Muscle layer of duodenum (tissue), 2 donors: Measurements from ENCODE around the gene ECM1.

Source experiments
- H3K27ac ChIP-seq: one replicate; pipeline ENCODE4 v1.7.0; 2013; ENCODE audit warnings: mild to moderate bottlenecking, low read length
- H3K27me3 ChIP-seq: one replicate; pipeline ENCODE4 v1.7.0; 2013; ENCODE audit warnings: low read depth, mild to moderate bottlenecking, control low read depth, low read length
- H3K36me3 ChIP-seq, 2 donors: one replicate each; pipeline ENCODE4 v1.7.0; 2013; ENCODE audit warnings: low read length in 2 of 2, control low read depth in 1 of 2, mild to moderate bottlenecking in 1 of 2; ENCODE audit not compliant: insufficient read depth in 2 of 2, control insufficient read depth in 1 of 2
- H3K4me1 ChIP-seq, 2 donors: one replicate each; pipeline ENCODE4 v1.7.0; 2013; ENCODE audit warnings: low read length in 2 of 2, mild to moderate bottlenecking in 2 of 2, control low read depth in 1 of 2, moderate library complexity in 1 of 2; ENCODE audit not compliant: insufficient read depth in 2 of 2, control insufficient read depth in 1 of 2
- H3K4me3 ChIP-seq, 2 donors: one replicate each; pipeline ENCODE4 v1.7.0; 2013; ENCODE audit warnings: low read length in 2 of 2, low read depth in 1 of 2, mild to moderate bottlenecking in 1 of 2
- H3K9me3 ChIP-seq, 2 donors: one replicate each; pipeline ENCODE4 v1.7.0; 2013; ENCODE audit warnings: low read length in 2 of 2, control low read depth in 1 of 2, mild to moderate bottlenecking in 1 of 2; ENCODE audit not compliant: control insufficient read depth in 1 of 2
- donor health status: healthy.

Gene ECM1

DNA sequence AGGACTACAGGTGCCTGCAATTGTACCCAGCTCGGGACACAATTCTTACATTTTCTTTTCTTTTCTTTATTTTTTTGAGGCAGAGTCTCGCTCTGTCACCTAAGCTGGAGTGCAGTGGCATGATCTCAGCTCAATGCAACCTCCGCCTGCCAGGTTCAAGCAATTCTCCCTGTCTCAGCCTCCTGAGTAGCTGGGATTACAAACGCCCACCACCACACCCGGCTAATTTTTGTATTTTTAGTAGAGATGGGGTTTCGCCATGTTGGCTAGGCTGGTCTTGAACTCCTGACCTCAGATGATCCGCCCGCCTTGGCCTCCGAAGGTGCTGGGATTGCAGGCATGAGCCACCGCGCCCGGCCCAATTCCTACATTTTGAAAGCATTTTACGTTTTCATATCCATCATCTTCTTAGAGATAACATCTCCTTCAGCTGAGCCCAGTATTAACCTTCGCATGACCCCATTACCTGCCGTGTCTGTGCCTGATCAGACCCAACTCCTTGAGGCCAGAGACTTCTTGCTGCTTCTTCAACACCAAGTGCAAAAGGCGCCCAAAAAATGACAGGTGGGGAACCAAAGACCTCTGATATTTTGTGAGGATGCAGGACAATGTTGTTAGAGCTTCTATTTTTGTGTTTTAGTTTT is 38.5 kb downstream of the ECM1 start:
- Histone ChIP-seq H3K27ac (no peak overlapping the region), H3K36me3 (no peaks in the 10 kb centered on the region), H3K9me3 (no peaks in the 10 kb centered on the region), H3K4me1 (peaks cover 0 to 4% of the 10 kb centered on the region in 2 donors), H3K27me3 (no peaks in the 10 kb centered on the region), H3K4me3 (no peak overlapping the region)

DNA sequence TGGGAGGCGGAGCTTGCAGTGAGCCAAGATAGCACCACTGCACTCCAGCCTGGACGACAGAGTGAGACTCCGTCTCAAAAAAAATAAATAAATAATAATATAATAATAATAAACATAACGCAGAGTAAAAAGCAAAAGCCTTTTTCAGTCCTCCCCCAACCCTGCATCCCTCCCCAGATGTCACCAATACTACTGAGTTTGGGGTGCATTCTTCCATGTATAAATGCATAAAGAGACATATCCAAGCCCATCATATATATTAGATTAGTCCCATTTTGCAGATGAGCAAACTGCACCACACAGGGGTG is 40.4 kb downstream of the ECM1 start:
- Histone ChIP-seq H3K4me1 (peaks cover 9 to 14% of the 10 kb centered on the region in 2 donors), H3K27me3 (no peaks in the 10 kb centered on the region), H3K9me3 (no peaks in the 10 kb centered on the region), H3K27ac (peak overlapping the region; percentile 43), H3K4me3 (peak overlapping the region; percentile 32 to 59), H3K36me3 (no peaks in the 10 kb centered on the region)

DNA sequence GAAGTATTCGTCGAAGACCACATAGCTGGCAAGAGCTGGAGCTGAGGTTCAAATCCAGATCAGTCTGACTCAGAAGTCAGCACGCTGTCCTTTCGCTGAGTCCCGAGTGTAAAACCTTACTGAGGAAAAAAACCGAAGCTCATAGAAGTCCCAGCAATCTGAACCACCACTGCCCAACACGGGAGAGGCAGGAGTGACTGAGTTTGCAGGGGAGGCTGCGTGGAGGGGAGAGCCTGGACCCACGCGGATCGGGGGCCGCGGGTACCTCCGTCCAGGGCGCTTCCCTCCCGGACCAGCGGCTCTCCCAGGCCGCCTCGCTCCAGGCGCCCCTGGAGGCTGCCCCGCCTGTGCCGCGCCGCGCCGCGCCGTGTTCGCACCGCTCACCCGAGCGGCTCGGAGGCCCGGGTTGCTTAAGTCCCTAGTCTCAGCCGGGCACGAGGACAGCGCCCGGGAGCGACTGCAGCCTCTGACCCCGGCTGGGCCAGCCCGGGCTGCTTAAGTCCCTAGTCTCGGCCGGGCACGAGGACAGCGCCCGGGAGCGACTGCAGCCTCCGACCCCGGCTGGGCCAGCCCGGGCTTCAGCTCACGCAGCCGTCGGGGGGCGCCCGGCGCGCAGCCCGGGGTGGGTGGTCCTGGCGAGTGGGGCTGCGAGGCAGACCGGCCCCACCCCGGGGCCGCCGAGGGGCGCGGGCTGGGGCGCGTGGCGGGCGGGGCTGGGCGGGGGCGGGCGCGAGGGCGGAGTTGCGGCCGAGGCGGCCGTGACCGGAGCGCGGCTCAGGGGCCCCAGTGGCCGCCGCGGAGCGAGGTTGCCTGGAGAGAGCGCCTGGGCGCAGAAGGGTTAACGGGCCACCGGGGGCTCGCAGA is 41.0 kb downstream of the ECM1 start, which contains the start of gene ADAMTSL4:
TSS of gene ADAMTSL4 (plus strand) at position 777 of the 864 bp plus-strand sequence. CDS start 2,881 bp downstream, outside the sequence.
- Histone ChIP-seq H3K27me3 (no peaks in the 10 kb centered on the region), H3K27ac (peak within 1 kb of the TSS; percentile 81), H3K36me3 (no peaks in the 10 kb centered on the region), H3K4me3 (peak within 1 kb of the TSS; percentile 57 to 60), H3K9me3 (no peaks in the 10 kb centered on the region), H3K4me1 (peaks cover 9 to 19% of the 10 kb centered on the region in 2 donors)

DNA sequence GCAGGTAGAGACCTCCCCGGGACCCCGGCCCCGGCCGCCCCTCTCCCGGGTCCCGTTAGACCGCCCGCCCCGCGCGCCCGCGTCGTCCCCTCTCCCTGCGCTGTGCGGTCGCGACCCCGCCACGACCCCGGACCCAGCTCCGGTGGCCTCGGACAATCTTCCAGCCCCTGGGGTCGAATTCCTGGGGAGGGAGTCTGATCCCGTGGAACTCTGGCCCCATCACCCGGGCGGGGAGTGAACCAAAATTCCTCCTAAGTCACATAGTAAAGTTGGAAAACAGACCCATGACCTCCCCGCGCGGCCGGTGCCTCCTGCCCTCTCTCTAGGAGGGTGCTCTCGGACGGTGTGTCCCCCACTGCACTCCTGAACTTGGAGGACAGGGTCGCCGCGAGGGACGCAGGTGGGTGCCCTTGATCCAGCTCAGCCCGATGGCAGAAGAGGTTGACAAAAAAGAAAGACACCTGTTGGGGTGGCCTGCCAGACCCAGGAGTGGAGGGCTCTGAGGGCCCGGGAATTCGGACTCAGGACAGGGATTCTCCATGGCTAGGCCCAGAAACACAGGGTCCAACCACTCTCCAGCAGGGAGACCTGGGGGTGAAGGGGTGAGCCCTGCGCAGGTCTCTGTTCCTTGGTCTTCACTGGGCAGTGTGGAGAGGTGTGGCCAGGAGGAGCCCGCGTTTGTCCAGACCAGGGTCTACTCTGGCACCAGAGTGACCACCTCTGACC is 41.8 kb downstream of the ECM1 start:
- H3K36me3 ChIP-seq = peaks cover 0 to 6% of the 10 kb centered on the region in 2 donors
- no peaks in the 10 kb centered on the region for H3K27me3 ChIP-seq
- H3K4me3 ChIP-seq = peak overlapping the region; percentile 57 to 60
- no peaks in the 10 kb centered on the region for H3K9me3 ChIP-seq
- peak overlapping the region; percentile 81 for H3K27ac ChIP-seq
- peaks cover 9 to 24% of the 10 kb centered on the region in 2 donors for H3K4me1 ChIP-seq

DNA sequence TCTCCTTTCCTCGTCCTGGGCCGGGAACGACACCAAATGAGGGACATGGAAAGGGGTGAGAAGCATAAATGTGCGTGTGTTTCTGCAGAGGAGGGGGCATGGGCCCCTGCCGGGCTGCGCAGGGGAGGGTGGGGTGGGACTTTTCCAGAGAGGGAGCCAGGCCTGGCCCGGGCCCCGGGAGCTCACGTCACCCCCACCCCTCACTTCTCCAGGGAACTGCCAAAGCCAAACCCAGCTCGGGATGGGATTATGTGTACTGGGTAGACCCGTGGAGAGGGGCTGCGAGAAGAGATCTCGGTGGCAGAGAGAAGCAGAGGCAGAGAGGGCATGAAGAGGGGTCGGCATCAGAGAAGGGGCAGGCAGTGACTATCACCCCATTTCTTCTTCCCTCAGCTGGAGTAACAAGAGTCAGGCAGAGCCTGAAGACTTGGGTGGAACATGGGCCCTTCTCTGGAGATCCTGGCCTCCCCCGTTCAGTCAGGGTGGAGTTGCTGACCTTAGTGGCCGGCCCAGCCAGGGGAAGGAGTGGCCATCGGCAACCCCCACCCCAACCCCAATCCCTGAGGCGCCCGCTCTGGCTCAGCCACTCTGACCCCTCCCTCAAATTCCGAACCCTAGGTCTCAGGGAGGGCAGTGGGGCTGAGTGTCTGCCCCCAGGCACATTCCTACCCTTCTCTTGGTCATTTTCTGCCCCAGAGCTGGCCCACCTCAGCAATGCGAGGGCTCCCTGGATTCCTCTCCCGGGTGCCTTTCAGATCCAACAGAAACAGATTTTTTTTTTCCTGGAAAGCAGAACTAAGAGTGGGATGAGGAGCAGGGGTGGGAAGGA is 42.5 kb downstream of the ECM1 start:
- Histone ChIP-seq H3K27me3 (no peaks in the 10 kb centered on the region), H3K9me3 (no peaks in the 10 kb centered on the region), H3K4me3 (peak overlapping the region; percentile 57 to 60), H3K36me3 (peaks cover 0 to 9% of the 10 kb centered on the region in 2 donors), H3K4me1 (peaks cover 9 to 24% of the 10 kb centered on the region in 2 donors), H3K27ac (peak overlapping the region; percentile 81)

DNA sequence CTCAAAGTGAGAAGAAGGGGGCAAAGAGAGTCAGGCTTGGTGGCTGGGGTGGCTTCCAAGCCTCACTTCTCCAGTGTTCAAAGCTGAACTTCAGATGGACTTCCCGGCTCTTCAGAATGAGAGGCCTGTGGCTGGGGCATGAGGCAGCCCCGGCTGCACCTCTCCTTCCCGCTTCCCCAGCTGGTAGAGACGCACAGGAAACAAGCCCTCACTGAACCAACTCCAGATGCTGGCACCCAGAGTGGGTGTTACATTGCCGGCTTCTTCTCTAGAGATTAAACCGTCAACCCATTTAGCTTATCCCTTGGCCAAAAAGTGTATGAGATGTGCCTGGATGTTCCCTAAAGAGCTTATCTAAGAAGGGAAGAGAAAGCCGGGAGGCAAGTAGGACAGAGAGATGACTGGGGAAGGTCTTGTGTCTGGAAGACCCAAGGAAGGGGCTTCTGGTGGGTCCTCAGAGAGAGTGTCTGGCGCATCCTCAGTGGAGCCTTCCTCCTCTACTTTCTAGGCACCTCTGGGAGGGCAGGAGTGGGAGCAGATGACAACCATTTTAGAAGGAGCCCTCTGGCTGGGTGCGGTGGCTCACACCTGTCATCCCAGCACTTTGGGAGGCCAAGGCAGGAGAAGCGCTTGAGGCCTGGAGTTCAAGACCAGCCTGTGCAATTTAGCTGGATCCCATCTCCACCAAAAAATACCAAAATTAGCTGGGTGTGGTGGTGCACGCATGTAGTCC is 43.3 kb downstream of the ECM1 start:
- H3K4me1 ChIP-seq = peaks cover 9 to 24% of the 10 kb centered on the region in 2 donors
- no peaks in the 10 kb centered on the region for H3K9me3 ChIP-seq
- peaks cover 0 to 17% of the 10 kb centered on the region in 2 donors for H3K36me3 ChIP-seq
- H3K4me3 ChIP-seq = peak overlapping the region in 1 of 2 donors; percentile 60
- peak overlapping the region; percentile 81 for H3K27ac ChIP-seq
- no peaks in the 10 kb centered on the region for H3K27me3 ChIP-seq

DNA sequence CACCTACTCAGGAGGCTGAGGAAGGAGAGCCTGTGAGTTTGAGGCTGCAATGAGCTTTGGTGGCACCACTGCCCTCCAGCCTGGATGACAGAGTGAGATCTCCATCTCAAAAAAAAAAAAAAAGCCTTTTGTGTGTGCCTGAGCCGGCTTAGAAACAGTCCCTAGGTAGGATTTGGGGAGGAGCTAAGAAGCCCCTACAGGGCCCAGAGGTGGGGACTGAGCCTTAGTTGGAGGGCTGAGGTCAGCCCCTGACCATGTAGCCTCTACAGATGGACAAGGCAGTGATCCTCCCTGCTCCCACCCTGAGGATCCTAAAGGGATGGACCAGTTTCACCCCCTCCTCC is 43.8 kb downstream of the ECM1 start:
- Histone ChIP-seq H3K27me3 (no peaks in the 10 kb centered on the region), H3K4me1 (peaks cover 9 to 24% of the 10 kb centered on the region in 2 donors), H3K36me3 (peaks cover 0 to 21% of the 10 kb centered on the region in 2 donors)

DNA sequence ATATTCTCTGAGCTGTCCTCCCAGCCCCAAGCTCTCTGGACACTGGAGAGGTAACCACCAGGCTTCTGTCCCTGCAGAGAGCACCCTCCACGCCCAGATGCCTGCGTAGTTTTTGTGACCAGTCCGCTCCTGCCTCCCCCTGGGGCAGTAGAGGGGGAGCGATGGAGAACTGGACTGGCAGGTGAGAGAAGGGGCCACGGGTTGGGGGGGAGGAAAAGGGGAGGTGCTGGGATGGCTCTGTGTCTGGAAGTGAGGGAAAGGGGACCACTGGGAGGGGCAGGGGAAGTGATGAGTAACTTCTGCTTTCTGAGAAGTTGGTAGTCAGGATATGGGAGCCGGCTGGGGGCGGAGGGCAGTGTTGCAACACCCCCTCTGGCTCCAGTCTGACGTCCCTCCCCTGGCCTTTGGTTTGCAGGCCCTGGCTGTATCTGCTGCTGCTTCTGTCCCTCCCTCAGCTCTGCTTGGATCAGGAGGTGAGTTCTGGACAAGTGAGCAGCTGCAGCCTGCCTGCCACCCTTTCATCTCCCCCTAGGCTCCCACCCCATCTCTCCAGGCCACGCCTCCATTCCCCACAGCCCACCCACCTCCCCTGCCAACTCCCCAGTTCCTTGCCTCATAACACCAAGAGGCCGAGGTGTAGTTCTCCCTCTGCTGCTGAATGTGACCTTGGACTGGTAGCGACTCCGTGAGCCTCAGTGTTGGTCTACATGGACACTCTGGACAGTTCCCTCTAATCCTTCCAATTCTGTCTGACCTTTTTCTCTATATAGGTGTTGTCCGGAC is 44.4 kb downstream of the ECM1 start:
- peaks cover 9 to 24% of the 10 kb centered on the region in 2 donors for H3K4me1 ChIP-seq
- H3K27me3 ChIP-seq = no peaks in the 10 kb centered on the region
- H3K27ac ChIP-seq = peak overlapping the region; percentile 81
- peak overlapping the region in 1 of 2 donors; percentile 28 for H3K4me3 ChIP-seq
- no peaks in the 10 kb centered on the region for H3K9me3 ChIP-seq
- peaks cover 0 to 22% of the 10 kb centered on the region in 2 donors for H3K36me3 ChIP-seq

More for the DNA sequence above, 43.8 kb downstream of the ECM1 start:
- Histone ChIP-seq H3K9me3 (no peaks in the 10 kb centered on the region), H3K4me3 (peak overlapping the region in 1 of 2 donors; percentile 28), H3K27ac (peak overlapping the region; percentile 81)

DNA sequence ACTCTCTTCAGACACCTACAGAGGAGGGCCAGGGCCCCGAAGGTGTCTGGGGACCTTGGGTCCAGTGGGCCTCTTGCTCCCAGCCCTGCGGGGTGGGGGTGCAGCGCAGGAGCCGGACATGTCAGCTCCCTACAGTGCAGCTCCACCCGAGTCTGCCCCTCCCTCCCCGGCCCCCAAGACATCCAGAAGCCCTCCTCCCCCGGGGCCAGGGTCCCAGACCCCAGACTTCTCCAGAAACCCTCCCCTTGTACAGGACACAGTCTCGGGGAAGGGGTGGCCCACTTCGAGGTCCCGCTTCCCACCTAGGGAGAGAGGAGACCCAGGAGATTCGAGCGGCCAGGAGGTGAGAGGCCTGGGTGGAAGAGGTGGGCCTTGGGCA is 45.0 kb downstream of the ECM1 start:
- Histone ChIP-seq H3K27ac (peak overlapping the region; percentile 51), H3K9me3 (no peaks in the 10 kb centered on the region), H3K4me3 (peak overlapping the region in 1 of 2 donors; percentile 28), H3K36me3 (peaks cover 0 to 26% of the 10 kb centered on the region in 2 donors), H3K27me3 (no peaks in the 10 kb centered on the region), H3K4me1 (peaks cover 9 to 24% of the 10 kb centered on the region in 2 donors)
